Measurements from ENCODE around the gene GGA1.

Gene GGA1

GRCh38 chr22:37681001-37681424 lies 72.4 kb downstream of the GGA1 start:
- no peak for DNase-seq (ENCODE audit: low read depth, low spot score)
- no peak for TF ChIP-seq EZH2 (IDR thresholded peaks at IDR 0.05)
- no peaks in the 10 kb centered on the region for H3K36me3 ChIP-seq (ENCODE audit: insufficient read depth, low read length)
- H3K9me3 ChIP-seq (ENCODE audit: low read depth, low read length), result no peaks in the 10 kb centered on the region
- H3K9ac ChIP-seq (ENCODE audit: insufficient read length), result no peak overlapping the region
- no peak overlapping the region for H3K27ac ChIP-seq
- no peak overlapping the region for H3K4me3 ChIP-seq

- DNase-seq (ENCODE audit: low read depth, low spot score), result no peak
- Histone ChIP-seq H3K36me3 (ENCODE audit: insufficient read depth, low read length) (no peaks in the 10 kb centered on the region), H3K9ac (ENCODE audit: insufficient read length) (no peak overlapping the region), H3K4me3 (no peak overlapping the region), H3K27ac (no peak overlapping the region), H3K9me3 (ENCODE audit: low read depth, low read length) (no peaks in the 10 kb centered on the region)
- no peak for TF ChIP-seq POLR2AphosphoS5 (IDR thresholded peaks at IDR 0.05; ENCODE audit: borderline replicate concordance, low read depth, low read length)
- no peak for TF ChIP-seq FOXP2 (optimal IDR thresholded peaks at IDR 0.05; ENCODE audit: control extremely low read depth, extremely low read length, insufficient read depth)
- no peak for TF ChIP-seq EZH2 (IDR thresholded peaks at IDR 0.05)
Observed at GRCh38 chr22:37681556-37682049, 73.0 kb downstream of the GGA1 start.
